Neural cell (in vitro differentiated cells): ENCODE results near the gene XRN1.

Experiments
- CTCF ChIP-seq: fragments of 450-650 bp; IDR thresholded peaks from 2 replicates; pipeline ENCODE4 v1.5.1; 2014; ENCODE audit warnings: antibody characterized with exemption, mild to moderate bottlenecking, moderate library complexity; ENCODE audit not compliant: poor library complexity, severe bottlenecking
- EP300 ChIP-seq: fragments of 450-650 bp; conservative IDR thresholded peaks from 2 replicates; pipeline ENCODE4 v1.6.1; 2014; ENCODE audit warnings: antibody characterized with exemption, mild to moderate bottlenecking, moderate library complexity; ENCODE audit not compliant: poor library complexity, severe bottlenecking
- EZH2 ChIP-seq: fragments of 200-600, 300-800 bp; shearing (Covaris generic), sonication (generic); IDR thresholded peaks from 2 replicates; pipeline ENCODE4 v1.6.1; 2014; ENCODE audit warnings: antibody characterized with exemption, low read length, borderline replicate concordance, mild to moderate bottlenecking; ENCODE audit not compliant: insufficient read depth, poor library complexity, severe bottlenecking
- POLR2AphosphoS5 ChIP-seq: IDR thresholded peaks from 2 replicates; pipeline ENCODE4 v1.6.1; 2012
- REST ChIP-seq: IDR thresholded peaks from 2 replicates; pipeline ENCODE4 v1.6.1; 2012; ENCODE audit warnings: borderline replicate concordance
- SMC3 ChIP-seq: fragments of 450-650 bp; conservative IDR thresholded peaks from 2 replicates; pipeline ENCODE4 v1.6.1; 2014; ENCODE audit warnings: antibody characterized with exemption, mild to moderate bottlenecking, moderate library complexity; ENCODE audit not compliant: poor library complexity
- TAF1 ChIP-seq: IDR thresholded peaks from 2 replicates; pipeline ENCODE4 v1.6.1; 2012; ENCODE audit warnings: low read depth

GRCh38 chr3:142276781-142277180, 171.1 kb downstream of the XRN1 start:
- TF ChIP-seq EZH2: no peak
- no peak for TF ChIP-seq EP300
- no peak for TF ChIP-seq CTCF
- TF ChIP-seq TAF1: no peak
- TF ChIP-seq REST: no peak
- TF ChIP-seq SMC3: no peak
- TF ChIP-seq POLR2AphosphoS5: no peak
